GM04504 (cell line): Measurements from ENCODE around the gene MOB3A.
"Not testable (repeated sequence)": the region's sequence is repeated elsewhere in the genome, so short reads cannot be mapped to it uniquely, and the experiment has no call there.

Source experiments
- DNase-seq: peaks from one replicate; pipeline ENCODE4 v3.0.0-alpha.2; 2012; ENCODE audit warnings: low read depth

The MOB3A gene

DNA sequence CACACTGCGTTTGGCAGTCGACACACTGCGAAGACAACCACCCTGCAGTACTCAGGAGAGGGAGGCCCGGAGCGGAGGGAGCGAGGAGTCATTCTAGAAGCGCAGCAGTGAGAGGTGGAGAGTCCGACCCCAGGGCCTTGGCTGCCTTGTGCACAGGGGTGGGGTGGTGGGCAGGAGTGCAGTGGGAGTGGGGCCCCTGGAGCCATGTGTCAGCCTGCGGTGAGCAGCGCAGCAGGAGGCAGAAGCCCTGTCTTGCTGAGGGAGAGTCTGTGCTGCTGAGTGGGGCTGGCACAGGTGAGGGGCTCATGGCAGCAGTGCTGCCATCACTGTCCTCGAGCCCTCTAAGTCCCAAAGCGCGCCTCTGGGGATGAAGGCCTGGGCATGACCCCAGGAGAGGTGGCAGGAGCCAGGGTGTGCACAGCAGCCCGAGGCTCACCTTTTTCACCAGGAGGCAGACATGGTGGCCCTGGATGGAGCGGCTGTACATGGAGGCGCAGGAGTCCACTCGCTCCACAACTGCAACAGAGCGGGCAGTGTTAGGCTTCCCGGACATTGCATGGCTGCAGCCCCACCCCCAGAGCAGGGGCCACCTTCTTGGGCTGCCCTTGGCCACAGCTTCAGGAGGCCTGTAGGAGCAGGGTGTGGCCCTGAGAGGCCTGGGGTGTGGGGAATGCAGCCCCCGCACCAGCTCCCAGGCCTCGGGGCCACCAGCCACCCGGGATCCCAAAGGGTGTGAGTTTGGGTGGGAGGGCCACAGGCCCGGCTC lies 12.3 kb upstream of the MOB3A start:
- no peak for DNase-seq

DNA sequence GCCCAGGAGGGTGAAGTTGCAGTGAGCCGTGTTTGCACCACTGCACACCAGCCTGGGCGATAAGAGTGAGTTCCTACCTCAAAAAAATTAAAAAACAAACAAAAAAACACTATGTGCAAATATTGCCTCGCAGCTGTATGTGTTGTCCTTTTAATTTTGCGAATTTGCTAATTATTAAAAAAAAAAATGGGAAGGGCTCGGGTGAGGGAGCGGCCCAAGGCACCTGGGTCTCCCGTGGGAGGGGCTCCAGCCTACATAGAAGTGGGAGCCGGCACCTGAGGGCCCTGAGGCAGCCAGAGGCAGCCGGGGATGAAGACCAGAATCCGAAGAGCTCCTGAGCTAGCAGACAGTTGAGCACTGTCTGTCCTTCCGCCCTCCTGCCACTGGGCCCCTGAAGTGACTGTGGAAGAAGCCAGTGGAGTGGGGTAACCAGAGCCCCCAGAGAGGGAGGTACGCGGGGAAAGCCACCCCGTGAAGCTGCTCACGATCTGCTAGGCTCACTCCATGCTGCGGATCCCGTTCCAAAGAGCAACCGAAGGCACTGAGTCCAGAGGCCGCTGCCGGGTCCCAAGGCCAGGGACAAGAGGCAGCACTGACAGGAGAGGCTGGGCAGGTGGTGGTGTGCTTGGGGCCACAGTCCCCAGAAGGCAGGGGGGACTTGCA lies 7.0 kb upstream of the MOB3A start:
- DNase-seq: no peak

DNA sequence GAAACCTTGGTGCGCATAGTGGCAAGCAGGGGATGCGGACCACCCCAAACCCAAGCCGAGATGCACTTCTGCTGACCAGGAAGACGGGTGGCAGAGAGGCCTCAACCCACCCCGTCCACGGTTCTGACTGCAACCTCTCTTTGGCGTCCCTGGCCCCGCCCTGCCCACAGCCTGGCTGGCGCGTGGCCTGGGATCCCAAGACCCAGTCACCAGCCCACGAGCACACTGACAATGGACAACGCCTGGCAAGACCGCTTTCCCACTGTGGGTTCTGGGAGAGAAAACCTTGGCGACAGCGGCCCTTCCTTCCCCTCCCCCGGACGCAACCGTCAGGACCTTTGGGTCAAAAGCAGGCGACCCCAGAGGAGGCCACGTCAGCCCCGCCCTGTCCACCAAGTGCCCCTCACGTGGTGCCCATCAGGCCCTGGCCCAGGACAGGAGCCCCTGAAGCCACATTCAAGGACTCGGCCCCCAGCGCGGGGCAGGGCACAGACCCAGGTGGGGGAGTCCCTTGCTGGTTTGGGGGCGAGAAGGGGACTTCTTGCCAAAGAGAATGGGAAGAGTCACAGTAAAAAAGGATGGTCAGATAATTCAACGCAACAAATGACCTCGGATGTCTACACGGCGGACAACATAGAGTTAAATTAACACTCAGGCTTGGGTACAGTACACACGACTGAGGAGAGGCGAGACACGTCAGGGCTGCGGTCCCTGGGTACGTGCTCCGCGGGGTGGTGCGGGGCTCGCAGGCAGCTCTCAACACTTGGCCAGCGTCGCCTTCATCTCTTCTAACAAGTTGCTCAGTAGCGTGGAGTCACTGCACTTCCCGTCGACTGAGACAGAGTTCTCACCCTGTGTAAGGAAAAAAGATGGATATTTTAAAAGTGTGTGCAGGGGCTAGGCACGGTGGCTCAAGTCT lies 5.5 kb upstream of the MOB3A start:
- DNase-seq: no peak

DNA sequence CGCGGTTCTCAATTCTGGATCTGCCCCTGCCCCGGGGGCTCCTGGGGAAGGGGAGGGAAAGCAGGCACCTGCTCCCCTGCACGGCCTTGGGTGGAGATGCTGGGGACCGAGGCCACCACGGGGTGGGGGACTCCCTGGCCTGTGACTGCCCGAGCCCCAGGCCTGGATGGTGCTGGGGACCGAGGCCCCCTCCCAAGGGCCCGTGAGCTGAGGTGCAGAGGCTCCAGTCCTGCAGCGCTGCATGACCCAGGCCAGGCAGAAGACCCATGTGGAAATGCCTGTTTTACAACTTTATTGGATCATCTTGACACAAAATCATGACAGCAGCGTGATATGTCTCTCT lies 4.6 kb upstream of the MOB3A start:
- no peak for DNase-seq

DNA sequence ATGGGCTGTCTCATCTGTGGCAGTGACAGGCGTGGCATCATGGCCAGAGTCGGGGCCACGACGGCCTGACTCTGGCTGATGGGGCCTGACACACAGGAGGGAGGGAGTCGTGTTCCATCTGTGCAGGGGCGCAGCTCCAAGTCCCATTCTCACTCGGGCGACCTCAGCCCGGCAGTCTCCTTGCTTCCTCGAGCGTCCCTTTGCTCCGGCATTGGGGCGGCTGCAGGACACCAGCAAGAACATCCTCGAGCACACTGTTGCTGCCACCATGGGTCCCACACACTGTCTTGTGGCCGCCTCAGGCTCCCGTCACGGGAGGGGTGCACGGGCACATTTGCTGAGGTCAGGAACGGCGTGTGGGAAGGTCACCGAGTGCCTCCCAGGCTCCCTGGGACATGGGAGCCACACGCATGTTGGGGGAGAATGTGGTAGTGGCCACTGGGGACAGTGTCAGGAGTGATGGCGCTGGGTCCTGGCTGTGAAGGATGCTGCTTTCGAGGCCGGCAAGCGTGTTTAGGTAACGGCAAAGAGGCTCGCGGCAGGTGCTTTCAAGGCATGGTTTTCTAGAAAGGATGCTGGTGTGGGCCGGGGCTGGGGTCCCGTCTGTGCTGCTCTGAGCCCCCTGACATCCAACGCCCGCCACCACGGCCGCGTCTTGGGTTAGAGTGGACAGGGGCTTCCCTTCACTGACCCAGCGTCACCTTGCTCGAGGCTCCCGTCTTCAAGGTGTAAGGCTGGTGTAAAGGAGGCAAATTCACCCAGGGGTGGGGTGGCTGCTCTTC lies 4.0 kb upstream of the MOB3A start:
- DNase-seq: no peak

DNA sequence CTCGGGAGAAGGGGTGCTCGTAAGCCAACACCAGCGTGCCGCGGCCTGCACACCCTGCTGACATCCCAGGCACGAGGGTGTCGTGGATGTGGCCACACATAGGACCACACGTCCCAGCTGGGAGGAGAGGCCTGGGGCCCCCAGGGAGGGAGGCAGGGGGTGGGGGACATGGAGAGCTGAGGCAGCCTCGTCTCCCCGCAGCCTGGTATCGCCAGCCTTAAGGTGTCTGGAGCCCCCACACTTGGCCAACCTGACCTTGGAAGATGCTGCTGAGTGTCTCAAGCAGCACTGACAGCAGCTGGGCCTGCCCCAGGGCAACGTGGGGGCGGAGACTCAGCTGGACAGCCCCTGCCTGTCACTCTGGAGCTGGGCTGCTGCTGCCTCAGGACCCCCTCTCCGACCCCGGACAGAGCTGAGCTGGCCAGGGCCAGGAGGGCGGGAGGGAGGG lies 3.0 kb upstream of the MOB3A start:
- DNase-seq: no peak

DNA sequence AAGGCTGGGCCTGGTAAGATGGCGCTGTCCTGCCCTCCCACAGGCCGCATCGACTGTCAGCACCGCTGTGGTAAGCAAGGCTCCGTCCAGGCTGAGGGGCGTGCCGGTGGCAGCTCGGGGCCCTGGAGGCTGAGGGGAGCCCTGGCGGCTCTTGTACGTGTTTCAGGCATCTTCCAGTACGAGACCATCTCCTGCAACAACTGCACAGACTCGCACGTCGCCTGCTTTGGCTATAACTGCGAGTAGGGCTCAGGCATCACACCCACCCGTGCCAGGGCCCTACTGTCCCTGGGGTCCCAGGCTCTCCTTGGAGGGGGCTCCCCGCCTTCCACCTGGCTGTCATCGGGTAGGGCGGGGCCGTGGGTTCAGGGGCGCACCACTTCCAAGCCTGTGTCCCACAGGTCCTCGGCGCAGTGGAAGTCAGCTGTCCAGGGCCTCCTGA lies 1.8 kb upstream of the MOB3A start:
- DNase-seq: no peak

DNA sequence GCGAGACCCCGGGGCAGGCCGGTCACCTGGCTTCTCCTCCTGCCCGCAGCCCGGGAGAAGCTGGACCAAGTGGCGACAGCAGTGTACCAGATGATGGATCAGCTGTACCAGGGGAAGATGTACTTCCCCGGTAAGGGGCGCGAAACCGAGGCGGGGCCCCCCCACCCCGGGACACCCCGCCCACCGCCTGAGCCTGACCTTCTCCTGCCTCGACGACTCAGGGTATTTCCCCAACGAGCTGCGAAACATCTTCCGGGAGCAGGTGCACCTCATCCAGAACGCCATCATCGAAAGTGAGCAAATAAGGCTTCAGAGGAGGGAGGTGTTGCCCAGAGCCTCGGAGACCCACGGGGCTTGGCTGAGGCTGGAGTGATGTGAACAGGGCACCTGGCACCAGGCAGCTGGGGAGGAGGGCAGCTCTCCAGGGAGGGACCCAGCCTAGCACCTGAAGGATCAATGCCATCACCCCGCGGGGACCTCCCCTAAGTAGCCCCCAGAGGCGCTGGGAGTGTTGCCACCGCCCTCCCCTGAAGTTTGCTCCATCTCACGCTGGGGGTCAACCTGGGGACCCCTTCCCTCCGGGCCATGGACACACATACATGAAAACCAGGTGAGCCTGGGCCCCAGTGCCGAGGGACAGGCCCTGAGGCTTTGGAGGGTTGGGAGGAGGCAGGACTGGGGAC lies 1.2 kb upstream of the MOB3A start:
- no peak for DNase-seq

DNA sequence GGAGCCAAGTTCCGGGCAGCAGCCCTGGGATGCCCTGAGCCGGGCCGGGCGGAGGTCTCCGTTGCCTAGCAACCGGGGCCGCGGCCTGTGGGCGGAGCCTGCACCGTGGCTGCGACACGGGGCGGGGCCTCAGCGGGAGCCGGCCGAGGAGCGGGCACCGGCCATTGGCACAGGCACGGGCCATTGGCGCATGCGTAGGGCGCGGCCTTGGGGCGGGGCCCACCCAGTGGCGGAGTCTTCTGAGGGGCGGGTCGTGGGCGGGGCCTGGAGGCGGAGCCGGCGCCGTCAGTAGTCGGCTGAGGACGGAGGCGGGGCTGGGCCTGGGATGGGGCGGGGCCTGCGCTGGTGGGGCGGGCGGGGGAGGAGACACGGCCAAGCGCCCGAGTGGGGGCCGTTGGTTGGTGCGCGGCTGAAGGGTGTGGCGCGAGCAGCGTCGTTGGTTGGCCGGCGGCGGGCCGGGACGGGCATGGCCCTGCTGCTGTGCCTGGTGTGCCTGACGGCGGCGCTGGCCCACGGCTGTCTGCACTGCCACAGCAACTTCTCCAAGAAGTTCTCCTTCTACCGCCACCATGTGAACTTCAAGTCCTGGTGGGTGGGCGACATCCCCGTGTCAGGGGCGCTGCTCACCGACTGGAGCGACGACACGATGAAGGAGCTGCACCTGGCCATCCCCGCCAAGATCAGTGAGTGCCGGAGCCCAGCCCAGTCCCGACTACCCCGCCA lies 515 bp upstream of the MOB3A start, which contains the start of gene IZUMO4:
IZUMO4 (plus strand) TSS at position 436 of the 723 bp plus-strand sequence; CDS start at position 467, 31 bp downstream.
- DNase-seq: peak; percentile 94

DNA sequence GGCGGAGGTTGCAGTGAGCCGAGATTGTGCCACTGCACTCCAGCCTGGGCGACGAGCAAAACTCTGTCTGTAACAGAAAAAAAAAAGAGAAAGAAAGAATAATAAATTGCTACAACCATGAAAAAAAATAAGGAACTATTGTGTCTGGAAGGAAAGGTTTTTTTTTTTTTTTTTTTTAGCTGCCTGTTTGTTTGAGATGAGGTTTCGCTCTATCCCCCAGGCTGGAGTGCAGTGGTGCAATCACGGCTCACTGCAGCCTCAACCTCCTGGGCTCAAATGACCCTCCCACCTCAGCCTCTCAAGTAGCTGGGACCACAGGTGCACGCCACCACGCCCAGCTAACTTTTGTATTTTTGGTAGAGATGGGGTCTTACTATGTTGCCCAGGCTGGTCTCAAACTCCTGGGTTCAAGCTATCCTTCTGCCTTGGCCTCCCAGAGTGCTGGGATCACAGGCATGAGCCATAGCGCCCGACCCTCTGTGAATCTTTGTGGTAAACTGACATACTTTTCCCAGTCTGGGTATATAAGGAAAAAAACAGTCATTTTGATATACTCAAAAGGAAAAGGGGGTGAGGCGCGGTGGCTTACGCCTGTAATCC lies 4.1 kb downstream of the MOB3A start:
- DNase-seq: not testable (repeated sequence)

DNA sequence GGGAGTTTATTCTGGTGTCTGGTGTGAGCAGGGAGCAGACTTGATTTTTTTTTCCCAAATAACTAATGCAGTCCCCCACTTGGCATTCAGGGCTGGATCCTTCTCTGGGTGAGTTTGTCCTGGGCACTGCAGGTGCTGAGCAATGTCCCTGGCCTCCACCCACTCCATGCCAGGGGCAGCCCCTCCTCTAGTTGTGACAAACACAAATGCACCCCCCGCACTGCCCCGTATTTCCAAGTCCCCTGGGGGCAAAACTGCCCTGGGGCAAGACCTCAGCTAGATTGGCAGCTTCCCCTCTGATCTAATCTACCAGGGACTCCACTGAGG lies 6.4 kb downstream of the MOB3A start:
- DNase-seq: no peak

DNA sequence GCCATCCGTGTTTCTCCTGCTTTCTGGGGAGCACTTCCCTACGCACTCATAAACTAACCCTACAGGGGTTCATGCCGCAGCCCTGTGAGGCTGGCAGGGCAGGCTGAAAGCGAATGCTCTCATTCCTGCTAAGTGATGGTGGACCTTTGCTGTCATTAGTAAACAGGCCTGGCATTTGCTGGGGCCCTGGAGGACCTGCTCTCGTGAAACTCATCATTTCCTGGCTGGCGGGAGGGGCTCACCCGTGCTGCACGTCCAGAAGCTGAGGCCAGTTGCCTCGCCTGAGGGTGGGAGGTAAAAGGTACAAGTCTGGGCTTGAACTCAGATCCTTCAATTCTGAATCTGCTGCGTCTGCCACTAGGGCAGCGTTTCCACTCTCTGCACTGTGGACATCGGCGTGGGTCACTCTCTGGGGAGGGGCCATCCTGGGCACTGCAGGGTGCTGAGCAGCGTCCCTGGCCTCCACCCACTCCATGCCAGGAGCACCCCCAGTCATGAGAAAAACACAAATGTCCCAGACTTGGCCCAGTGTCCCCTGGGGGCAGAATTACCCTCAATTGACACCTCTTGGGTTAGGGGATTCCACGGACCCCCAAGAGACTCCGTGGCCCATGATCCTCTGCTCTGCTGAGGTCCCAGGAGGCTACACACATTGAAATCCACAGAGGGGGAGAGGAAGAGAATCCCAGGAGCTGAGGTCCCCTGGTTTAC lies 7.0 kb downstream of the MOB3A start:
- DNase-seq: no peak

DNA sequence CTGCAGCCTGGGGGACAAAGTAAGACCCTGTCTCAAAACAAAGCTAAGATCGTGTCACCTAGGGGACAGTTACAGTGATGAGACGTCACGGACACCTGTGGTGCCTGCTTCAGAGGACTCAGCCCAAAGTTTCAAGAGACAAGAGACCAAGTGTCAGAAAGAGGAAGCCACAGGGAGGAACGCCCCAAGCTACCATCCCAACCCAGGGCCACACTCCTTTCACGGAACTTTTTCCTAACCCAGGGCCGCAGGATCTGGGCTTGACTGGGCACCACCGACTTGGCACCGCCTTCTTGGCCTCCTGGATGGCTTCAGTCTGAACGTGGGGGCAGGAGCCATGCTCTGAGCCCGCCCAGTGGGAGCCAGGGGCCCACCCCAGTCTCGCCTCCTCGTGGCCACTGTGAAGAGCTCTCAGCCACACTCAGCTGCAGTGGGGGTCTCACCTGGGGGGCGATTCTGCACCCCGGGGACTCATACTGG lies 8.5 kb downstream of the MOB3A start:
- no peak for DNase-seq

DNA sequence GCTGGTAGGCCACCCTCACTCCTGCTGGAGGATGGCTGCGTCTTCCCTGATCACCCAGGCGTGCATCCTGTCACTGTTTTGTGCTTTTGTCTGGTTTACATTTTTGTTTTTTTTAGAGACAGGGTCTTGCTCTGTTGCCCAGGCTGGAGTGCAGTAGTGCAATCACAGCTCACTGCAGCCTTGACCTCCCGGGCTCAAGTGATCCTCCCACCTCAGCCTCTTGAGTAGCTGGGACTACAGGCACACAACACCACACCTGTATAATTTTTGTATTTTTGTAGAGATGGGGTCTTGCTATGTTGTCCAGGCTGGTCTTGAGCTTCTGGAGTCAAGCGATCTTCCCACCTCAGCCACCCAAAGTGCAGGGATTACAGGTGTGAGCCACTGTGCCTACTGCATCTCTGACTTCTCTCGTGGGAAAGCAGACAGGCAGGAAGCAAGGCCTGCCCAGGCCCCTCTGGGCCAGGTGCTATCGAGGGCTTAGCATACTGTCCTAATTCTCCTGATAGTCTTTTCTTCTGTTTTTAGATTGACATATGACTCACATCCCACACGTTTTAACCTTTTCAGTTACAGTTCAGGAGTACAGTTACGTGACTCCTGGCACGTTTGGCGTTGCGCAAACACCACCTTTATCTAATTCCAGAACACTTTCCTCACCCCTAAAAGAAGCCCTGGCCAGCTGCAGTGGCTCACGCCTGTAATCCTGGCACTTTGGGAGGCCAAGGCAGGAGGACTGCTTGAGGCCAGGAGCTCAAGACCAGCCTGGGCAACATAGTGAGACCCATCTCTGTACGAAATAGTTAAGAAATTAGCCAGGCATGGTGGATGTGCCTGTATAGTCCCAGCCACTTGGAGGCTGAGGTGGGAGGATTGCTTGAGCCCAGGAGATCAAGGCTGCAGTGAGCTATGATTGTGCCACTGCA lies 9.2 kb downstream of the MOB3A start:
- DNase-seq: not testable (repeated sequence)

DNA sequence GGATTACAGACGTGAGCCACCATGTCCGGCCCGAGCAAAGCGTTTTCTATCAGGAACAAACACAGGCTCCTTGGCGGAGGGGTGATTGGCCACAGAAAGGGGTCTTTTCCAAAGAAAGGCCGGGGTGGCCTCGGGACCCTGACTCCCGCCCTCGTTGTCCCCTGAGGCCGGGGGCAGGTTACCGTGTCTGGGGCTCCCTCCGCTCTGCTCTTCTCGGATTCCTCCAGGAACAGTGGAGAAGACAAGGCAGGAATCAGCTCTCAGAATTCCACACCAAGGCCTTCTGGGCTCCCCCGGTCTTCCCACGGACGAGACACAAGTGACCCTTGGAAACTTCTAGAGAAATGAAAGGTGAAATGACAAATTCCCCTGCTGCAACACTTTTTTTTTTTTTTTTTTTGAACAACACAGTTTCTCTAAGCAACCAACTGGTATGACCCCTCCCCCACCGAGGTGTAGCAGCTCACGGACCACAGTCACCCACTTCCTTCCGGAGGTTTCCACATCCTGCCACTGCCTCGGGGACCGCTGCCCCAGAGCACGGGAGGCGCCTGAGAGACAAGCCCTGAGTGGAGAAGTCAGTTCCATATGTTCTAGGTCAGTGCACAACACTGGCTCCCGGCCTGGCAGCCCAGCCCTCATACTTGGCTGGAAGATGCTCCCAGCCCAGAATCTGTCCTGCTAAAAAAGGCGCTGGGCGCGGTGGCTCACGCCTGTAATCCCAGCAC lies 11.0 kb downstream of the MOB3A start:
- no peak for DNase-seq

DNA sequence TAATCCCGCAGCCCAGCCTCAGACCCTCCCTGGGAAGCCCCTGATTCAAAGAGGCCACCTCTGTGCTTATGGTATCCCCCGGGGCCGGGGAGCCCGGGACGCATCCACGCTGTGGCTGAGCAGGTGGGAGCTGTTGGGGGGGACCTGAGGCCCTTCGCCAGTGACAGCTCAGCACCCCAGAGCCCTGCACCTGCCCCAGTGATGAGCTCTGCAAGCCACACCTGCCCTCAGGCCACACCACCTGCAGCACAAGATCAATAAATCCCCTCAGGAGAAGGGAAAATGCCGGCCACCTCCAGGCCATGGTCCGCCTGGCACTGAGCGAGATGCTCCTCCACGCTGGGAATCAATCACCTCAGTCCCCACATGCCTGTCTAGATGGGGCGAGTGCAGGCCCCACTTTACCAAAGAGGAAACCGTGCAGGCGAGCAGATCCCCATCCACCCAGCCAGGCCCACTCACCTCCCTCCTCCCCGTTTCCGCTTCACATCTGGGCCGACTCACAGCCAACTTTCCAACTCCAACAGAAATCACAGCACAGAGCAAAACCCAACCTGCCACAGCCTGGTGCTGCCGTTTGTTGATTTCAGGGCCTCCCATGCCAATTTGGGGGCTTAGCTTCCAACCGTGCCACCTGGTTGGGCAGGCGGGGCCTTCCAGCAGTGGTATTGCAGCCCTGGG lies 12.8 kb downstream of the MOB3A start:
- DNase-seq: no peak
